Smooth muscle cell of the brain vasculature (primary cell): ENCODE measurements around the gene STOX2.

ENCODE experiments used
- DNase-seq: peaks from one replicate; pipeline ENCODE4 v3.0.0-alpha.2; 2012; ENCODE audit warnings: low read depth, low spot score

STOX2 gene

GRCh38 chr4:183905081-183905592 lies at the start of gene STOX2:
Gene STOX2 (plus strand): TSS chr4:183905307. CDS start chr4:183906791, 1,484 bp downstream.
- DNase-seq = no peak

GRCh38 chr4:183855323-183856190 lies 49.5 kb upstream of the STOX2 start:
- DNase-seq = no peak

GRCh38 chr4:183857040-183857439 lies 48.1 kb upstream of the STOX2 start:
- no peak for DNase-seq

GRCh38 chr4:183858011-183858615 lies 47.0 kb upstream of the STOX2 start:
- no peak for DNase-seq

- DNase-seq = no peak
Observed at GRCh38 chr4:183860119-183860518, 45.0 kb upstream of the STOX2 start.

- no peak for DNase-seq
Observed at GRCh38 chr4:183860731-183861130, 44.4 kb upstream of the STOX2 start.

- DNase-seq = no peak
Observed at GRCh38 chr4:183861426-183861825, 43.7 kb upstream of the STOX2 start.

GRCh38 chr4:183863155-183863825 lies 41.8 kb upstream of the STOX2 start:
- no peak for DNase-seq

GRCh38 chr4:183867247-183867646 lies 37.9 kb upstream of the STOX2 start:
- DNase-seq = no peak

GRCh38 chr4:183870997-183871396 lies 34.1 kb upstream of the STOX2 start:
- no peak for DNase-seq

GRCh38 chr4:183871581-183871980 lies 33.5 kb upstream of the STOX2 start:
- DNase-seq = no peak

GRCh38 chr4:183872531-183872930 lies 32.6 kb upstream of the STOX2 start:
- DNase-seq = no peak

GRCh38 chr4:183873409-183874185 lies 31.5 kb upstream of the STOX2 start:
- no peak for DNase-seq

- no peak for DNase-seq
Observed at GRCh38 chr4:183875251-183875825, 29.8 kb upstream of the STOX2 start.

- DNase-seq = no peak
Observed at GRCh38 chr4:183876268-183876934, 28.7 kb upstream of the STOX2 start.

- no peak for DNase-seq
Observed at GRCh38 chr4:183878251-183878970, 26.7 kb upstream of the STOX2 start.

- DNase-seq = no peak
Observed at GRCh38 chr4:183885205-183885720, 19.8 kb upstream of the STOX2 start.

GRCh38 chr4:183887351-183887750 lies 17.8 kb upstream of the STOX2 start:
- DNase-seq = no peak

- no peak for DNase-seq
Observed at GRCh38 chr4:183888564-183888963, 16.5 kb upstream of the STOX2 start.

- no peak for DNase-seq
Observed at GRCh38 chr4:183889190-183889589, 15.9 kb upstream of the STOX2 start.
